ENCODE measurements around the gene ACRBP.
A peak's percentile ranks its signal among the peaks of the same experiment; 100 is the strongest.

Gene ACRBP

GRCh38 chr12:6620885-6621274, 26.4 kb downstream of the ACRBP start:
- H3K4me3 ChIP-seq (ENCODE audit: low read length), result no peak overlapping the region
- no peak for DNase-seq (ENCODE audit: low read depth, low spot score)

- DNase-seq (ENCODE audit: low read depth, low spot score), result no peak
- no peak overlapping the region for H3K4me3 ChIP-seq (ENCODE audit: low read length)
Measured at GRCh38 chr12:6620137-6620884, 26.9 kb downstream of the ACRBP start.

DNA sequence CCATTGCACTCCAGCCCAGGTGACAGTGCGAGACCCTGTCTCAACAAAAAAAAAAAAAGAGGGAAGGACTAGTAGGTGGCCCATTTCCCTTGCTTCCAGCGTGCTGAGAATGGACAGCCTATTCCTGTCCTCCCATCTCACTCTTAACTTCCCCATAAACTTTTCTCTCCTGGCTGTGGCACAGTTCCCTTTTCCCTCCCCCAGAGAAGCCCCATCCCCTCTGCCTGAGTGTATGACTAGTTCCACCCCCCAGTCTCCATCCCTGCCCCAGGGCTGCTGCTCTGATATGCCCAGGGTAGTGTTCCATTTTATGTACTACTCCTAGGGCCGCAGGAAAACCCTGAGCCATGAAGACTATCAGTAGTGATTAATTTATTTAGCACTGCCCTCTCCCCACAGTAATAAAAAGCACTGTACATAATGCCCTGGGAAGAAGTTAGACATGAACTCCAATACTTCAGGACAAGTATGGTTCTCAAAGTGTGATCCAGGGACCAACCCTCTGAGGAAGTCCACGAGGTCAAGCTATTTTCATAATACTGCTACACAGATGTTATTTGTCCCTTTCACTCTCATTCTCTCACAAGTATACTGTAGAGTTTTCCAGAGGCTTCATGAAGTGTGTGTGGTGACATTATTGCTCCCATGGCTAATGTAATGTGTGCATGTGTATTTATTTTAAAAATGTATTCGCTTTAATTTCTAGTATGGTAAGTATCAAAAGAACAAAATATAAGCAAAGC, 28.6 kb downstream of the ACRBP start:
- no peak overlapping the region for H3K4me3 ChIP-seq (ENCODE audit: low read length)
- DNase-seq (ENCODE audit: low read depth, low spot score), result no peak

- H3K4me3 ChIP-seq (ENCODE audit: low read length), result no peak overlapping the region
- no peak for DNase-seq (ENCODE audit: low read depth, low spot score)
Measured at GRCh38 chr12:6615802-6616201, 31.4 kb downstream of the ACRBP start.

GRCh38 chr12:6614513-6615172, 32.6 kb downstream of the ACRBP start:
- H3K4me3 ChIP-seq (ENCODE audit: low read length), result no peak overlapping the region
- DNase-seq (ENCODE audit: low read depth, low spot score), result no peak

DNA sequence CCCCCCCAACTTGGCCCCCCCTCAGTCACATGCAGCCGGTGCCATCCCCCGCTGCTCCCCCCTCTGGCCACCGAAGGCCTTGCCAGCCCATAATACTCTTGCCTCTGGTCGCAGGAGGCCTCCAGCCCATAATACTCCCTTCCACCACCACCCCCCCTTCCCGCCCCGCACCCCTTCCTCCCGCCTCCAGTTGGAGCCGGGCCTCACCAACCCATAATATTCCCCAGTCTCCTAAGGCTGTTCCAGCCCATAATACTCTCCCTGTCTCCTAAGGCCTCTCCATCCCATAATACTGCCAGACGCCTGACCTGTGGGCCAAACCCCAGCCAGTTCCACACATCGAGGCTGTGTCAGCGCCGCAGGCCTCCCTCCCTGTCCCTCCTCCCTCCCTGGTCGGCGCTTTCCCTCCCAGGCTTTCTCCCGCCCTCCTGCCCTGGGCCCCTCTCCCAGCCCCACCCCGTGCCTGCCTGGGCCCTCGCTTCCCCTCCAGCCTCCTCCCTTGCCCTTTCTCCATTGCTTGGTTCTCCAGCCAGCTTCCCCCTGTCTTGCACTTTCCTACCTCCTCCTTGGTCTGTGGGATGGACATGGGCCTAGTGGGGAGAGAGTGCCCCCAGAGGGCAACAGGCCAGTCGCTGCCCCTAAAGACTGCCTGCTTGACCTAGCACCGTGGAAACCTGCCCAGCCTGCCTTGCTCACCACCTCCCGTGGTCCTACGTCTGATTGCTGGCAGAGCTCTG, 33.3 kb downstream of the ACRBP start:
- peak; percentile 79 for DNase-seq (ENCODE audit: low read depth, low spot score)
- no peak overlapping the region for H3K4me3 ChIP-seq (ENCODE audit: low read length)

DNA sequence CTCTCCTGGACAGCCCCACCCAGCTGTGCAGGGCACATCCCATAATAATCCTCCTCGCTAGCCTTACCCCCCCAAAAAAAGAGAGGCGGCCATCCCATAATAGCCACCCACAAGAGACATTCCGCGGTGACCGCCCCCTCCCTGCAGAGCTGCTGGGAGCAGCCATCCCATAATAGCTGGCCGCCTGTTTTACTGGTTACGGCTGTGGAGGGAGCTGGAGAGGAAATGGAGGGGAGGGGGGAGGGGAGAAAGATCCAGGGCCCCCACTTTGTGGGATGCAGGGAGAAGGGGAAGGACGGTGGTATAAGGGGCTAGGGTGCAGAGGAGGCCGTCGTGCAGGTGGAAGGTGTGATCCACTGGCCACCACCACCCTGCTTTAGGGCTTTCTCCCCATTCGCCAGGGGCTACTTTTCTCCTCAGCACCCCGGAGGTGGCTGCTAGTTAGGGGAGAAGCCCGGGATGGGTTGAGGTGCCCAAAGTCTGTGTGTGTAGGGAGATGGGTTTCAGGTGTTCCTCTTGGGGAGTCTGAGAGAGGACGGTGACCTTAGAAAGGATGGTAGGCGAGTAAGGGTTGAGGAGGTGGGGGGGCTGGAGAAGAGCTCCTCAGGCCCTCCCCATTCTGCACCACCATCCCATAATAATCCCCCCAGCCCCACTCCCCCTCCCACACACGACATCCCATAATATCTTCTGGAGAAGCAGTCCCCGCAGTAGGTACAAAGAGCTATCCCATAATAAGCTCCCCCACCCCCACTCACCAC, 34.0 kb downstream of the ACRBP start:
- peak; percentile 71 for DNase-seq (ENCODE audit: low read depth, low spot score)
- H3K4me3 ChIP-seq (ENCODE audit: low read length), result peak overlapping the region; percentile 24

- DNase-seq (ENCODE audit: low read depth, low spot score), result no peak
- H3K4me3 ChIP-seq (ENCODE audit: low read length), result peak overlapping the region; percentile 2
Measured at GRCh38 chr12:6612652-6613014, 34.6 kb downstream of the ACRBP start.

DNA sequence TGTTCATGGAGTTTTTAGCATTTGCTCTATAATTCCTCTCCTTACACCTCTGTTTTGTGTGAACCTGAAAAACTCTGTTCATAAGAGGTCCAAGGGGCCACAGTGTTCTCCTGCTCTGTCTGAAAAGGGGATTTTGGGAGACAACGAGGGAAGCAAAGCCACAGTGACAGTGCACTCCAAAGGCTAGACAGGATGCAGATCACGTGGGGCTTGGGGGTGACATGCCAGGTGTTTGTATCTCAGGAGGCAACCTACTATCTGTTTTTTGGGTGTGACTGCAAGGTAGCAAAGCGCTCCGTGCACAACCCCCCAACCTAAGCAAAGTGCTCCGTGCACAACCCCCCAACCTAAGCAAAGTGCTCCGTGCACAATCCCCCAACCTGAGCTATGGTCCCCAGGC, 35.0 kb downstream of the ACRBP start:
- peak overlapping the region; percentile 2 for H3K4me3 ChIP-seq (ENCODE audit: low read length)
- DNase-seq (ENCODE audit: low read depth, low spot score), result peak; percentile 69

GRCh38 chr12:6608592-6609281, 38.5 kb downstream of the ACRBP start:
- no peak for DNase-seq (ENCODE audit: low read depth, low spot score)
- H3K4me3 ChIP-seq (ENCODE audit: low read length), result no peak overlapping the region

GRCh38 chr12:6607751-6608591, 39.3 kb downstream of the ACRBP start:
- peak; percentile 95 for DNase-seq (ENCODE audit: low read depth, low spot score)
- H3K4me3 ChIP-seq (ENCODE audit: low read length), result peak overlapping the region; percentile 19

GRCh38 chr12:6606331-6607131, 40.7 kb downstream of the ACRBP start:
- DNase-seq (ENCODE audit: low read depth, low spot score), result no peak
- H3K4me3 ChIP-seq (ENCODE audit: low read length), result peak overlapping the region; percentile 86

GRCh38 chr12:6605421-6606330, 41.6 kb downstream of the ACRBP start:
- DNase-seq (ENCODE audit: low read depth, low spot score), result no peak
- H3K4me3 ChIP-seq (ENCODE audit: low read length), result peak overlapping the region; percentile 86

GRCh38 chr12:6604259-6605029, 42.8 kb downstream of the ACRBP start:
- H3K4me3 ChIP-seq (ENCODE audit: low read length), result peak overlapping the region; percentile 86
- no peak for DNase-seq (ENCODE audit: low read depth, low spot score)

DNA sequence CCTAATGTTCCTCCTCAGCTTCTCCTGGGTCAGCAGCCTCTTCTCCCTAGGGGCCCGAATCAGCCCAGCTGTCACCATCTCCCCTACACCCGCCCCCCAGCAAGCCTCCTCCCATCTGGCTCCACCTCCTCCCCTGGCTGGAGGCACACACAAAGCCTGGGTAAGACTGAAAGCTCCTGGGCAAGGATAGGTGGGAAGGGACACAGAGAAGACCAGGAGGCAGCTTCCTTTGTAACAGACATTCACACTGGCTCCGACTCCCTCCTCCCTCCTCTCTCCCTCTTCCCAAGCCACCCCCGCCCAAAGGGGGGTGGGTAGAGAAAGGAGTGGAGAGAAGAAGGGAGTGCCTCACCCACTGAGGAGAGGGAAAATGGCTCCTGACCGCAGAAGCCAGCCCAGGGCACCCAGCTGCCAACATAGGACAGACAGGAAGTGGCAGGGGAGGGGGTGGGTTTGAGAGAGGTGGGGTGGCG, 44.1 kb downstream of the ACRBP start:
- H3K4me3 ChIP-seq (ENCODE audit: low read length), result peak overlapping the region; percentile 40
- peak; percentile 66 for DNase-seq (ENCODE audit: low read depth, low spot score)
